ENCODE measurements around the gene TOMM22.

DNA sequence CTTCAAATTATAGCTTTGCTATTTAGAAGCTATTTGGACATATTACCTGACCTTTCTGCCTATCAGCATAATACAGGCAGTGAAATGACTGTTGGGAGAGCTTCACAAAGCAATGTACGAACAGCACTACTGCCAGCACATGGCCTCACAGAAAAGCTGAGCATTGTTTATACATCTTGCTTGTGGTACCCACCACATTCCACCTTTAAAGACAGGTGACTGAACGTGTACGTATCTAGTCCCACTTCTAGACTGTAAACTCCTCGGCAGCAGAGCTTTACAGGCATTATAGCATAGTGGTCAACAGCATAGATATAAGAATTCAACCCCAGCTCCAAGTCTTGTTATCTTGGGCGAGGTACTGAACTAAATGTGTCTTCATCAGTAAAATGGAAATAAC is 17.4 kb downstream of the TOMM22 start:
- TF ChIP-seq, protein P1, sequence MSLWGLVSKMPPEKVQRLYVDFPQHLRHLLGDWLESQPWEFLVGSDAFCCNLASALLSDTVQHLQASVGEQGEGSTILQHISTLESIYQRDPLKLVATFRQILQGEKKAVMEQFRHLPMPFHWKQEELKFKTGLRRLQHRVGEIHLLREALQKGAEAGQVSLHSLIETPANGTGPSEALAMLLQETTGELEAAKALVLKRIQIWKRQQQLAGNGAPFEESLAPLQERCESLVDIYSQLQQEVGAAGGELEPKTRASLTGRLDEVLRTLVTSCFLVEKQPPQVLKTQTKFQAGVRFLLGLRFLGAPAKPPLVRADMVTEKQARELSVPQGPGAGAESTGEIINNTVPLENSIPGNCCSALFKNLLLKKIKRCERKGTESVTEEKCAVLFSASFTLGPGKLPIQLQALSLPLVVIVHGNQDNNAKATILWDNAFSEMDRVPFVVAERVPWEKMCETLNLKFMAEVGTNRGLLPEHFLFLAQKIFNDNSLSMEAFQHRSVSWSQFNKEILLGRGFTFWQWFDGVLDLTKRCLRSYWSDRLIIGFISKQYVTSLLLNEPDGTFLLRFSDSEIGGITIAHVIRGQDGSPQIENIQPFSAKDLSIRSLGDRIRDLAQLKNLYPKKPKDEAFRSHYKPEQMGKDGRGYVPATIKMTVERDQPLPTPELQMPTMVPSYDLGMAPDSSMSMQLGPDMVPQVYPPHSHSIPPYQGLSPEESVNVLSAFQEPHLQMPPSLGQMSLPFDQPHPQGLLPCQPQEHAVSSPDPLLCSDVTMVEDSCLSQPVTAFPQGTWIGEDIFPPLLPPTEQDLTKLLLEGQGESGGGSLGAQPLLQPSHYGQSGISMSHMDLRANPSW (CRISPR knock-in tag; conservative IDR thresholded peaks at IDR 0.05; ENCODE audit: low read depth) = no peak
- TF ChIP-seq, protein P2, sequence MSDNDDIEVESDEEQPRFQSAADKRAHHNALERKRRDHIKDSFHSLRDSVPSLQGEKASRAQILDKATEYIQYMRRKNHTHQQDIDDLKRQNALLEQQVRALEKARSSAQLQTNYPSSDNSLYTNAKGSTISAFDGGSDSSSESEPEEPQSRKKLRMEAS (CRISPR knock-in tag; IDR thresholded peaks at IDR 0.05) = no peak
- TF ChIP-seq, protein P3, sequence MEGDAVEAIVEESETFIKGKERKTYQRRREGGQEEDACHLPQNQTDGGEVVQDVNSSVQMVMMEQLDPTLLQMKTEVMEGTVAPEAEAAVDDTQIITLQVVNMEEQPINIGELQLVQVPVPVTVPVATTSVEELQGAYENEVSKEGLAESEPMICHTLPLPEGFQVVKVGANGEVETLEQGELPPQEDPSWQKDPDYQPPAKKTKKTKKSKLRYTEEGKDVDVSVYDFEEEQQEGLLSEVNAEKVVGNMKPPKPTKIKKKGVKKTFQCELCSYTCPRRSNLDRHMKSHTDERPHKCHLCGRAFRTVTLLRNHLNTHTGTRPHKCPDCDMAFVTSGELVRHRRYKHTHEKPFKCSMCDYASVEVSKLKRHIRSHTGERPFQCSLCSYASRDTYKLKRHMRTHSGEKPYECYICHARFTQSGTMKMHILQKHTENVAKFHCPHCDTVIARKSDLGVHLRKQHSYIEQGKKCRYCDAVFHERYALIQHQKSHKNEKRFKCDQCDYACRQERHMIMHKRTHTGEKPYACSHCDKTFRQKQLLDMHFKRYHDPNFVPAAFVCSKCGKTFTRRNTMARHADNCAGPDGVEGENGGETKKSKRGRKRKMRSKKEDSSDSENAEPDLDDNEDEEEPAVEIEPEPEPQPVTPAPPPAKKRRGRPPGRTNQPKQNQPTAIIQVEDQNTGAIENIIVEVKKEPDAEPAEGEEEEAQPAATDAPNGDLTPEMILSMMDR (IDR thresholded peaks at IDR 0.05) = no peak
- TF ChIP-seq SOX15 (CRISPR knock-in tag; IDR thresholded peaks at IDR 0.05) (no peak), FOXJ3 (CRISPR knock-in tag; IDR thresholded peaks at IDR 0.05; ENCODE audit: borderline replicate concordance) (no peak), RORB (CRISPR knock-in tag; IDR thresholded peaks at IDR 0.05) (no peak)
- TF ChIP-seq, protein P4, sequence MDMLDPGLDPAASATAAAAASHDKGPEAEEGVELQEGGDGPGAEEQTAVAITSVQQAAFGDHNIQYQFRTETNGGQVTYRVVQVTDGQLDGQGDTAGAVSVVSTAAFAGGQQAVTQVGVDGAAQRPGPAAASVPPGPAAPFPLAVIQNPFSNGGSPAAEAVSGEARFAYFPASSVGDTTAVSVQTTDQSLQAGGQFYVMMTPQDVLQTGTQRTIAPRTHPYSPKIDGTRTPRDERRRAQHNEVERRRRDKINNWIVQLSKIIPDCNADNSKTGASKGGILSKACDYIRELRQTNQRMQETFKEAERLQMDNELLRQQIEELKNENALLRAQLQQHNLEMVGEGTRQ (CRISPR knock-in tag; IDR thresholded peaks at IDR 0.05) = no peak

Data from WTC11 (cell line).